ENCODE data around the gene ZNF609.

DNA sequence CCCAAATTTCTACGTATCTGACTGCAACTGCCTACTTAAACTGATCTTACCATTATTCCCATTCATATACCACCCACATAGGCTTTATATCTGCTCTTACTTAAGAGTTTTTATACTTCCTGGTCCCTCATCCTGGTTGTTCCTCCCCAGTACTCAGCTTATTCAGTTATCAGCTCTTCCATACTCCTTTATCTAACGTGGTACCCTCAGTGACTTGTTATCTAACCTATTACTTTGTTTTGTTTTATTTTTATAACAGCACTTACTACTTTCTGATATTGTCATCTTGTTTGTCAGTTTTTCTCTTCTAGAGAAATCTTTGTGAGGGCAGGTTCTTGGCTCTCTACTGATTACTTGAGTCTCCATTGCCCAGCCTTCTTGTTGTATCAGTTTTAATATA is 100.6 kb downstream of the ZNF609 start:
- TF ChIP-seq, protein P1, sequence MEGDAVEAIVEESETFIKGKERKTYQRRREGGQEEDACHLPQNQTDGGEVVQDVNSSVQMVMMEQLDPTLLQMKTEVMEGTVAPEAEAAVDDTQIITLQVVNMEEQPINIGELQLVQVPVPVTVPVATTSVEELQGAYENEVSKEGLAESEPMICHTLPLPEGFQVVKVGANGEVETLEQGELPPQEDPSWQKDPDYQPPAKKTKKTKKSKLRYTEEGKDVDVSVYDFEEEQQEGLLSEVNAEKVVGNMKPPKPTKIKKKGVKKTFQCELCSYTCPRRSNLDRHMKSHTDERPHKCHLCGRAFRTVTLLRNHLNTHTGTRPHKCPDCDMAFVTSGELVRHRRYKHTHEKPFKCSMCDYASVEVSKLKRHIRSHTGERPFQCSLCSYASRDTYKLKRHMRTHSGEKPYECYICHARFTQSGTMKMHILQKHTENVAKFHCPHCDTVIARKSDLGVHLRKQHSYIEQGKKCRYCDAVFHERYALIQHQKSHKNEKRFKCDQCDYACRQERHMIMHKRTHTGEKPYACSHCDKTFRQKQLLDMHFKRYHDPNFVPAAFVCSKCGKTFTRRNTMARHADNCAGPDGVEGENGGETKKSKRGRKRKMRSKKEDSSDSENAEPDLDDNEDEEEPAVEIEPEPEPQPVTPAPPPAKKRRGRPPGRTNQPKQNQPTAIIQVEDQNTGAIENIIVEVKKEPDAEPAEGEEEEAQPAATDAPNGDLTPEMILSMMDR (IDR thresholded peaks at IDR 0.05): no peak
- no peak for TF ChIP-seq POLR2A (IDR thresholded peaks at IDR 0.05; ENCODE audit: low read depth)
- TF ChIP-seq EP300 (IDR thresholded peaks at IDR 0.05): no peak
- TF ChIP-seq POLR2AphosphoS5 (IDR thresholded peaks at IDR 0.05): no peak
